Measurements from ENCODE around the gene KIF18A. TPM values are rescaled to one million over a fixed set of nuclear protein-coding genes. Genes with fewer than 3 reads are reported as not detected.

The KIF18A gene
- total and polyA plus RNA-seq, 2 of the 13 experiments (the other 11 are each of a cell fraction or from before 2014, with no cell fraction given): 3.4 to 14.4 TPM

- TF ChIP-seq KIAA2018 (CRISPR knock-in tag; IDR thresholded peaks at IDR 0.05; ENCODE audit: borderline replicate concordance) (no peak), ZNF83 (CRISPR knock-in tag; IDR thresholded peaks at IDR 0.05; ENCODE audit: borderline replicate concordance) (no peak), FOXP1 (IDR thresholded peaks at IDR 0.05) (no peak), FOXP1 (CRISPR knock-in tag; IDR thresholded peaks at IDR 0.05) (no peak), PAX8 (CRISPR knock-in tag; IDR thresholded peaks at IDR 0.05; ENCODE audit: borderline replicate concordance) (no peak), ZNF670 (CRISPR knock-in tag; IDR thresholded peaks at IDR 0.05; ENCODE audit: borderline replicate concordance) (no peak), ZNF790 (CRISPR knock-in tag; IDR thresholded peaks at IDR 0.05; ENCODE audit: borderline replicate concordance) (no peak), ZNF354B (CRISPR knock-in tag; IDR thresholded peaks at IDR 0.05) (no peak), AKNA (CRISPR knock-in tag; IDR thresholded peaks at IDR 0.05; ENCODE audit: borderline replicate concordance) (no peak)
Observed at GRCh38 chr11:28072321-28072720, 35.6 kb downstream of the KIF18A start (continued).
